Measurements from ENCODE around the gene TSPO.

TSPO gene

DNA sequence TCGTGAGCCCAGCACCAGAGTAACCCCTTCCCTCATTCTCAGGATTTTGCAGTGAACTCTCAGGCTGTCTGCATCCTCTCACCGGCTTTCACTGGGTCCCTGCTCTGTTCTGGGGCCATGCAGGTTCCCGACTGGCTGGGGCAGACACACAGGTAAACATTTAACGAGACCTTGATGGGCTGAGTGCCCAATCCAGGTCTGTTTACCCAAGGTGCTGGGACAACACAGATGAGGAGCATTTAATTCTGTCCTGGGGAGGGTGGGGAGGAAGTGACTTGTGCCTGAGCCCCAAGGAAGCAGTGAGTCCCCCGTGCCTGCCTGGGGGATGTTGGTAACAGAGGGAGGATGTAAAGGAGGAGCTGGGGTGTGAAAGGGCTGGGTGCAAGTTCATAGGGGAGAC is 36.4 kb upstream of the TSPO start:
- TF ChIP-seq, protein P1, sequence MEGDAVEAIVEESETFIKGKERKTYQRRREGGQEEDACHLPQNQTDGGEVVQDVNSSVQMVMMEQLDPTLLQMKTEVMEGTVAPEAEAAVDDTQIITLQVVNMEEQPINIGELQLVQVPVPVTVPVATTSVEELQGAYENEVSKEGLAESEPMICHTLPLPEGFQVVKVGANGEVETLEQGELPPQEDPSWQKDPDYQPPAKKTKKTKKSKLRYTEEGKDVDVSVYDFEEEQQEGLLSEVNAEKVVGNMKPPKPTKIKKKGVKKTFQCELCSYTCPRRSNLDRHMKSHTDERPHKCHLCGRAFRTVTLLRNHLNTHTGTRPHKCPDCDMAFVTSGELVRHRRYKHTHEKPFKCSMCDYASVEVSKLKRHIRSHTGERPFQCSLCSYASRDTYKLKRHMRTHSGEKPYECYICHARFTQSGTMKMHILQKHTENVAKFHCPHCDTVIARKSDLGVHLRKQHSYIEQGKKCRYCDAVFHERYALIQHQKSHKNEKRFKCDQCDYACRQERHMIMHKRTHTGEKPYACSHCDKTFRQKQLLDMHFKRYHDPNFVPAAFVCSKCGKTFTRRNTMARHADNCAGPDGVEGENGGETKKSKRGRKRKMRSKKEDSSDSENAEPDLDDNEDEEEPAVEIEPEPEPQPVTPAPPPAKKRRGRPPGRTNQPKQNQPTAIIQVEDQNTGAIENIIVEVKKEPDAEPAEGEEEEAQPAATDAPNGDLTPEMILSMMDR (IDR thresholded peaks at IDR 0.05): no peak

- TF ChIP-seq, protein P1 (IDR thresholded peaks at IDR 0.05): no peak
Measured at GRCh38 chr22:43116932-43117331, 34.4 kb upstream of the TSPO start.

DNA sequence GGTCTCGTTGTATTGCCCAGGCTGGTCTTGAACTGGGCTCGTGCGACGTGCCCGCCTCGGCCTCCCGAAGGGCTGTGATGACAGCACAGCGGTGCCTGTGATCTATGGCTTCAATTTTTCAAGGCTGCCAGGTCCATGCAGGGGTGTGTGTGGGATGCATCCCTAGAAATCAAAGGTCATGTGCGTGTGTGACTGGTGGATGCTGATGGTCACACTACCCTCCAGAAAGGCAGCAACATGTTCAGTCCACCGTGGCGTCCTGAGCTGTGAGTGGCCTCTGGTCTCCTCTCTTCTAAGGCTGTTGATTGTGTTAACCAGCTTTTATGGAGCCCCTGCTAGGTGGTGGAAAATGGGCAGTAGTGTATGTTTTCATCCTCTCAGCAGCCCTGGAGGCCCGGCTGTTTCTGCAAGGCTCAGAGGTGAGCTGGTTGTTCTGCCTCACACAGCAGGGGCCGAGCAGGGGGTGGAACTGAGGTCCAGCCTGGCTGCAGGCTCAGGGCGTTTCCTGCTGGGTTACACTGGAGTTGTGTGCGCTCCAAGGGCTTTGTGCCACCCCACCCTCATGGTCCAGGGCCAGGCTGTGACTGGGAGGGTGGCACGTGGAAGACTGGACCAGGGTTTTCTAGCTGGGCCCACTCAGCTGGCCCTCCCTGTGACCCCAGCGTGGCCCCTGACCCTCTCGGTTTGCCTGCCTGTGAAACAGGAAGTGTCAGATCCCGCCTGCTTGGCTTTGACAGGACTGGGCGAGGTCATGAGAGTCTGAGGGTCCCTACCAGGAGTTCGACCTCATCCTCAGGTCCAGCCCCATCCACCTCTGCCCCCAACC is 33.1 kb upstream of the TSPO start:
- TF ChIP-seq, protein P1 (IDR thresholded peaks at IDR 0.05): no peak

DNA sequence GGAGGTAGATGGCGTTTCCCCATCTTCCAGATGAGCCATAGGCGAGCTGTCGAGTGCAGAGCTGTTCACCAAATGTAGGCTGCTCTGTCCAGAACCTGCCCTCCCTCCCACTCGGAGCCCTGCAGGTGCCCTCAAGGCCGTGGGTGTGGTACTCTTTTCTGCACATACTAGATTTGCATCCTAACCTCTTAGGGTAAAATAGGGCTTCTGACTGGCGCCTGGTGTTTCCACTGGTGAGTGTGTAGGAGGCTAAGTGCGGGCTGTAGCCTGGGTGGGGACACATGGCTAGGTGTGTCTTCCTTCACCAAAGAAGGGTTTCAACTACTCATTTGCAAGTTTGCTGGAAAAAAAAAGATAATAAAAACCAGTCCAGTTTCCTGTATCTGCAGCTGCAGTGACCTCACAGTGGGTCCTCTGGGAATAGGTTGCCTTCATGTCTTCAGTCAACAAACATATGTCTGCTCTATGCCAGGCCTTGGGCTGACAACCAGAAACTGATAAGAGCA is 32.4 kb upstream of the TSPO start:
- TF ChIP-seq, protein P1 (IDR thresholded peaks at IDR 0.05): no peak

GRCh38 chr22:43126501-43127165 is 24.7 kb upstream of the TSPO start:
- TF ChIP-seq, protein P1 (IDR thresholded peaks at IDR 0.05): no peak

- TF ChIP-seq, protein P1 (IDR thresholded peaks at IDR 0.05): no peak
Measured at GRCh38 chr22:43127166-43127908, 24.0 kb upstream of the TSPO start.

DNA sequence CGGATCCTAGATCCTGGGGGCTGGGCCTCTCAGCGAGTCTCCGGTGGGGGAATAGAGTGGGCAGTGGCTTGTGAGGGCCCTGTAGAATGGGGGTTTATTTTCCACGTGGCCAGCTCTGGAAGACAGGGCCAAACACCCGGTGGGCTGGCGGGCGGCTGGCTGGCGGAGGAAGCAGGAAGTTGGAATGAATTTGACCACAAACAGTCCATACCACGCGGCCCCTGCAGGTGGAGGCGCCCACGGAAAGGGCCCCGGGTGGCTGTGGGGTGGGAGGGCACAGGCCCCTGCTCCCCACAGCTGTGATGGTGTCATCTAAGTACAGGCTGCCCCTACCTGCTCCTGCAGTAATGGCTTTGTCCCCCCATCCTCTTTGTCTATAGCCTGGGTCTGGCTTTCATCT is 23.2 kb upstream of the TSPO start:
- TF ChIP-seq, protein P1 (IDR thresholded peaks at IDR 0.05): no peak
